Mesothelial cell of epicardium (in vitro differentiated cells): Measurements from ENCODE around the gene KCNH8. TPM values are rescaled to one million over a fixed set of nuclear protein-coding genes. Genes with fewer than 3 reads are reported as not detected.

Source experiments
- DNase-seq, 2 experiments: peaks; one replicate each; pipeline ENCODE4 v3.0.0; 2021; ENCODE audit warnings: low spot score in 2 of 2; ENCODE audit not compliant: unreplicated experiment in 2 of 2
- H3K27ac Mint-ChIP-seq: 2 replicates; pipeline ENCODE4 v1.8.0; 2021; ENCODE audit warnings: mixed read lengths
- H3K27me3 Mint-ChIP-seq: 2 replicates; pipeline ENCODE4 v1.8.0; 2021; ENCODE audit warnings: low read depth, mixed read lengths
- H3K36me3 Mint-ChIP-seq: 2 replicates; pipeline ENCODE4 v1.8.0; 2021; ENCODE audit warnings: mixed read lengths
- H3K4me1 Mint-ChIP-seq: 2 replicates; pipeline ENCODE4 v1.8.0; 2021; ENCODE audit warnings: mixed read lengths
- H3K4me3 Mint-ChIP-seq: 2 replicates; pipeline ENCODE4 v1.8.0; 2021; ENCODE audit warnings: mild to moderate bottlenecking, moderate library complexity, mixed read lengths
- H3K9me3 Mint-ChIP-seq: 2 replicates; pipeline ENCODE4 v1.8.0; 2021; ENCODE audit warnings: mixed read lengths
- CTCF ChIP-seq: fragments of 200-600 bp; sonication (generic); IDR thresholded peaks from one replicate; pipeline ENCODE4 v1.5.0; 2021; ENCODE audit warnings: antibody characterized with exemption; ENCODE audit not compliant: unreplicated experiment
- total RNA-seq: library from RNA; stranded (reverse); gene quantifications from 3 replicates; pipeline ENCODE4 v1.2.1, GENCODE V29; 2021

KCNH8 gene
- total RNA-seq, 1 donor from 2014 or later, result 1.6 TPM

DNA sequence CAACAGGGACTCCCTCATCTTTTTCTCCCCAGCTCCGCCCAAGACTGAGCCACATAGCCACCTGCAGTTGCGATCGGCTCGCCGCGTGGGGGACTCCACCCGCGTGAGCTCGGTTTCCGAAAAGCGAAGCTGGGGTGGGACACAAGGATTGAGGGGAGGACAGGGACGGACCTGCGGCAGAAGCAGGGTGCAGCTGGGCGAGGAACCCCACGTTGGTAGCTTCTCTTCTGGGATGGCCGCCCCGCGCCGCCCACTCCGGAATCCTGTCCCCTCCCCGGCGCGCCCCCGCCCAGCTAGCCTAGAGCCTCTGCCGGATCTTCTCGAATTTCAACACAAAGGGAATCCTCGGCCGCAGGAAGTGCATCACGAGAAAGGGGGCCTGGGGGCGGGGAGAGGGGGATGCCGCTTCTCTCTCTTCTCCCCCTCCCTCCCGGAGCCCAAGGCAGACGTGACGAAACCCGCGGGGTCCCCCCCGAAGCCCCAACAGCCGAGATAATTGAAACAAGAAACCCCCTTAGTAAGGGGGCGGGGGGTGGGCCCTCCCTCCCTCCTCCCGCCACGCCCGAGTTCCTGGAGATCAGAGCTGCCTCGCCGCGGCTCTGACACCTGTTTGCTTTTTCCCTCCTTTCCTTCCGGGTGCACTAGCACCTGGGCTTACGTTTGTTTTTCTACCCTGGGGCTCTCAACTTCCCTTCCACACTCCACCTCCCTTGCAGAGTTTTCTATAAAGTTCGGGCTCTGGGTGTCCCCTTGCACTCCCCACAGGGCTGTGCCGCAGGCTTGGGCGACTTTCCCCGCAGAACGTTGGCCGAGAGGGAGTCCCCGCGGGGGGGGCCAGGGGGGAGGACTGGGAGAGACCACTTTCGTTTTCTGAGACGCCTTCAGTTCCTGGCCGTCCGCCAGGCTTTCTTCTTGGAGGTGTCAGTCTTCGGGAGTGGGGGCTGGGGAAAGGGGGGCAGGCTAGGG is 1.3 kb upstream of the KCNH8 start:
- DNase-seq, result peak; percentile 71 to 86
- Mint-ChIP-seq H3K36me3 (no peaks in the 10 kb centered on the region), H3K4me1 (peaks cover 13% of the 10 kb centered on the region), H3K27me3 (peaks cover 30% of the 10 kb centered on the region), H3K27ac (peak overlapping the region; percentile 96), H3K9me3 (no peaks in the 10 kb centered on the region), H3K4me3 (peak overlapping the region; percentile 90)
- peak; percentile 59 for TF ChIP-seq CTCF

GRCh38 chr3:19148768-19149091 is 420 bp downstream of the KCNH8 start:
- peak overlapping the region; percentile 69 for H3K4me3 Mint-ChIP-seq
- TF ChIP-seq CTCF, result no peak
- H3K36me3 Mint-ChIP-seq, result no peaks in the 10 kb centered on the region
- H3K27ac Mint-ChIP-seq, result peak overlapping the region; percentile 1
- H3K27me3 Mint-ChIP-seq, result peaks cover 21% of the 10 kb centered on the region
- H3K9me3 Mint-ChIP-seq, result no peaks in the 10 kb centered on the region
- no peak for DNase-seq
- peaks cover 13% of the 10 kb centered on the region for H3K4me1 Mint-ChIP-seq

DNA sequence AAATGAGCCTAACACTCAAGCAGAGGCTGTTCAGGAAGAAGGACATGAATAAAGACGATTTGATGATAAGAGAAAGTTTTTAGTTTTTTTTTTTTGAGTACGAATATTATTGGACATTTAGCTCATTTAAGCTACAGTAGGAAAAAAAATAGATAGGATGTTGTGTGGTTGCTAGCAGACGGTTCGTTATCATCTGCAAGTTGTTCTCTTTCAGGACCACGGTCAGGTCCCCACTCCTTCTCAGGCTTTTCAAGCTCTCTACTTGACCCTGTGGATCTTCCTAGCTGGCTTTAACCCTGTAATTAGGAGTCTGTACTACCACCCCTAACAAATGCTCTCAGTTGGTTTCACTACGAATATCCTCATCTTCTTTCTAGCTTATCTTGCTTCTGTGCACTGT is 1.1 kb downstream of the KCNH8 start:
- Mint-ChIP-seq H3K27me3 (peaks cover 23% of the 10 kb centered on the region), H3K9me3 (no peaks in the 10 kb centered on the region), H3K4me1 (peaks cover 13% of the 10 kb centered on the region), H3K36me3 (no peaks in the 10 kb centered on the region), H3K27ac (no peak overlapping the region), H3K4me3 (no peak overlapping the region)
- DNase-seq, result peak; percentile 31 to 54
- no peak for TF ChIP-seq CTCF

DNA sequence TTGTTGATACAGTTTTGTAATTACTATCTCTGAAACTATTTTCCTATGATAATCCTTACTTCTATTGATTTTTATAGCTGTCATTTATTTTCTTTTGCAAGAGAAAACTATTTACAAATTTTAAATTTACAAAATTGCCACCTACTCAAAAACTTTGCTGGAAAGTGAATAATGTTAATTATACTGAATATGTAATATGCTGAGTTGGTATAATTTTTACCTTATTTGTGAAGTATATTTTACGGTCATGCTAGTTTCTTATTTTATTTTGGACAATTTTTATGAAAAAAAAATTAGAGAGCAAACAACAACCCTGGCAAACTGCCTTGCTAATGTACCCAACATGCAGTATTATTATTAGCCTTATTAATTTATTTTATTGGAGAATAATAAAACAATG is 2.9 kb downstream of the KCNH8 start:
- Mint-ChIP-seq H3K9me3 (no peaks in the 10 kb centered on the region), H3K36me3 (no peaks in the 10 kb centered on the region), H3K4me1 (peaks cover 12% of the 10 kb centered on the region), H3K27ac (no peak overlapping the region), H3K4me3 (no peak overlapping the region), H3K27me3 (peaks cover 26% of the 10 kb centered on the region)
- TF ChIP-seq CTCF, result no peak
- no peak for DNase-seq

DNA sequence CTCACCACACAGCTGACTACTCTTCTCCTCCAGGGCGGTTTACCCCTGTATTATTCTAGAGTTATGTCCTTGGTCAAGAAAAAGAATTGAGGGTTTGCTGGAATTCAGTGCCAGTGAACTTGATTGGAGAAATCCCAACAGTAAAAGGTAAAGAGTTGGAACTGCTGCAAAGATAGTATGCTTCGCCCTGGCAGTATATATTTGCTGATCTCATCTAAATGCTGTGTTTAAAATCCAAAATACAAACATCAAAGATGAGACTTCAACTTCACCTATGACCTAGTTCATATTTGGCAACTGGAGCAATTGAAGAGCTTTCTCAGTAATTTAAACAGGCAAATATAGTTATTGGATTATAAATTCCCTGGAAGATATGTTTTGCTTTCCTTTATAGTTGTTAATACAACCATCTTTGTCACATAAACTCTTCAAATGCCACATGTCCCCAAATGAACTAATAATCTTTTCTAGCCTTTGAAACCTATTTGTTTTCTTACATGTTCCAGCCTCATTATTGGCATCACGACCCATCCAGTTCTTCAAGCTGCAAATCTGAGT is 6.5 kb downstream of the KCNH8 start:
- no peak for TF ChIP-seq CTCF
- no peak for DNase-seq
- no peaks in the 10 kb centered on the region for H3K9me3 Mint-ChIP-seq
- H3K27ac Mint-ChIP-seq, result no peak overlapping the region
- H3K4me3 Mint-ChIP-seq, result no peak overlapping the region
- no peaks in the 10 kb centered on the region for H3K36me3 Mint-ChIP-seq
- H3K4me1 Mint-ChIP-seq, result no peaks in the 10 kb centered on the region
- H3K27me3 Mint-ChIP-seq, result peaks cover 8% of the 10 kb centered on the region
